ENCODE data around the gene IBA57.
"Not testable (repeated sequence)": the region's sequence is repeated elsewhere in the genome, so short reads cannot be mapped to it uniquely, and the experiment has no call there.

The IBA57 gene

DNA sequence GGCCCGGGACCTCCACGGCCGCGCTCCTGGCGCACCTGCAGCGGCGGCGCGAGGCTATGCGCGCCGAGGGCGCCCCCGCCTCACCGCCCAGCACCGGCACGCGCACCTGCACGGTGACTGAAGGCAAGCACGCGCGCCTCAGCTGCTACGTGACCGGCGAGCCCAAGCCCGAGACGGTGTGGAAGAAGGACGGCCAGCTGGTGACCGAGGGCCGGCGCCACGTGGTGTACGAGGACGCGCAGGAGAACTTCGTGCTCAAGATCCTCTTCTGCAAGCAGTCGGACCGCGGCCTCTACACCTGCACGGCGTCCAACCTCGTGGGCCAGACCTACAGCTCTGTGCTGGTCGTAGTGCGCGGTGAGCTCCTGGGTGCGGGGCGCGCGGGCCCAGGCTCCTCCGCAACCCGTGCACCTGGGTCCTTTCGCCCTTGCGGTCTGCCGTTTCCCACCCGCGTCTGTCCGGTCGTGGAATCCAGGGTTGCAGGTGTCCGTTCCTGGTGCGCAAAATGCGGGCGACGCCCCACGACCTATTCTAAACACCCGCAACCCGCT, 46.9 kb downstream of the IBA57 start:
- no peak for DNase-seq (ENCODE audit: low read depth in 3 of 3)

- DNase-seq (ENCODE audit: low read depth in 3 of 3): peak; percentile 80 to 93 (median 86)
These were observed 47.6 kb downstream of the IBA57 start for GRCh38 chr1:228212966-228213844.

DNA sequence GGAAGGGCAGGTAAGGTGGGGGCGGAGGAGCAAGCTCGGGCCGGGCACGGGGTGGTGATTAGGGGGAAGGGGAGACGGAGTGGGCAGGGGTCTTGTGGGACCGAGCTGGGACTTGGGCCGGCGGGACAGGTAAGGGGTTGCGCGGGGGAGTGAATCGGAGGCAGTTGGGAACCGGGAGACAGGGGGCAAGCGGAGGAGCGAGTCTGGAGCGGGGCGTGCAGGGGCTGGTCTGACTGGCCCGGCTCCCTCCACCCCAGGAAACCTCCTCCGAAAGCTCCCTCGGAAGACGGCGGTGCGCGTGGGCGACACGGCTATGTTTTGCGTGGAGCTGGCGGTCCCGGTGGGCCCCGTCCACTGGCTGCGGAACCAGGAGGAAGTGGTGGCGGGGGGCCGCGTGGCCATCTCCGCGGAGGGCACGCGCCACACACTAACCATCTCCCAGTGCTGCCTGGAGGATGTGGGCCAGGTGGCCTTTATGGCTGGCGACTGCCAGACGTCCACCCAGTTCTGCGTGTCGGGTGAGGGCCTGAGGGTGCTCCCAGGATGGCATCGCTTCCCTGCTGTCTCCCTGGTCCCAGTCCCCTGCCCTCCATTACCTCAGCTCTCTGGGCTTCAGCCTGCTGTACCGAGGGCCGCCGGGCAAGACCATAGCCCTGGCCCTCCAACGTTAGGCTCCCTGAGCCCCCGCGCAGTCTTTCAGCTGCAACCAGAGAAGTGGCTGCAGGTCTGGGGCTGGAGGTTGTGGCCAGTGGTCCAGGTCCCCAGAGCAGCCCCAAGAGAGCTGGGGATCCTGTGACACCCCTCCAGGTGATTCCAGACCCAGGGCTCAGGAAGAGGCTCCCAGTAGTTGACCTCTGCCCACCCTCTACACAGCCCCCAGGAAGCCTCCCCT, 48.6 kb downstream of the IBA57 start:
- no peak for DNase-seq (ENCODE audit: low read depth in 3 of 3)

GRCh38 chr1:228214921-228215662, 49.5 kb downstream of the IBA57 start:
- no peak for DNase-seq (ENCODE audit: low read depth in 3 of 3)

DNA sequence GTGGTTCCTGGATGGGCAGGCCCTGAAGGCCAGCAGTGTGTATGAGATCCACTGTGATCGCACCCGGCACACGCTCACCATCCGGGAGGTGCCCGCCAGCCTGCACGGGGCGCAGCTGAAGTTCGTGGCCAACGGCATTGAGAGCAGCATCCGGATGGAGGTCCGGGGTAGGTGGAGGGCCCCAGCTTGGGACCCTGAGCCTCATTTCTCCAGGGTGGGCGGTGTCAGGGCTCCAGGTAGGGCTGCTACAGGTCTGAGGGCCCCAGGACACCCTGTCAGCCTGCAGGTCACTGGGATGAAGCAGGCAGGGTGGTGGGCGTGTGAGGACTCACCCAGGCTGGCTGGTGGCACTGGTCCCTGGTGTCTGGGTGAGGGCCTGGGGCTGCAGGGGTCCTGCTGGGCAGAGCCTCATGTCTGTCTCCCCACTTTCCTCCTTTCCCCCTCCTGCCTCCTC, 50.1 kb downstream of the IBA57 start:
- DNase-seq (ENCODE audit: low read depth in 3 of 3): no peak

- DNase-seq (ENCODE audit: low read depth in 3 of 3): no peak
These were observed 51.0 kb downstream of the IBA57 start for GRCh38 chr1:228216371-228217320.

- no peak for DNase-seq (ENCODE audit: low read depth in 3 of 3)
These were observed 52.1 kb downstream of the IBA57 start for GRCh38 chr1:228217551-228218344.

DNA sequence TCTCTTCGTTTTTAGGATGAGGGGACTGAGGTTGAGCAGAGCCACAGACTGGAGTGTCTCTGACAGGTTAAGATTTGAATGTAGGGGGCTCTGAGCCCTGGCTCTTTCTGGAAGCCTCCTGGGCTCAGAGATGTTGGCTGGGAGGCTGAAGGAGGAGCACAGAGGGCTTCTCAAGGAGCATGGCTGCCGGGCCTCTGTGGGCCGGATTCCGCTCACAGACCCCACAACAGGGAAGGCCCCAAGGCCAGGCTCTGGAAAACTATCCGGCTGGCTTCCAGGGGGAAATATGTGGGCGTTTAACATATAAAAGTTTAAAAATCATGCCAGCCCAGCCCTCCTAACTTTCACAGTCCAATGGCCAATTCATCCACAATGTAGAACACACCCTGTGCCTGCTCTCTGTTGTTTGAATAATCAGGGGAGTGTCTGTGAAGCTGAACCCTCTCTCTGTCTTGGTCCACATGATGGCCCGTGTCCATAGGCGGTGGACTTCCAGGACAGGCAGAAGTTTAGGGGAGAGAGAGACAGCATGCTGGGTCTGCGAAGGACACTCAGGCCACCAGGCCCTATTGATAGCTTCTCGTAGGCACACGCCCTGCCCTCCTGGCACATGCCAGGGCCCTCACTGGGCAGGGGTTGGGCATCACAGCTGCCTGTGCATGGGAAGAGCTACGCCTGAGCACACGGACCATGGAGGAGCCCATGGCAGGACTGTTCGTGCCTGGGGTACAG, 53.1 kb downstream of the IBA57 start:
- no peak for DNase-seq (ENCODE audit: low read depth in 3 of 3)

DNA sequence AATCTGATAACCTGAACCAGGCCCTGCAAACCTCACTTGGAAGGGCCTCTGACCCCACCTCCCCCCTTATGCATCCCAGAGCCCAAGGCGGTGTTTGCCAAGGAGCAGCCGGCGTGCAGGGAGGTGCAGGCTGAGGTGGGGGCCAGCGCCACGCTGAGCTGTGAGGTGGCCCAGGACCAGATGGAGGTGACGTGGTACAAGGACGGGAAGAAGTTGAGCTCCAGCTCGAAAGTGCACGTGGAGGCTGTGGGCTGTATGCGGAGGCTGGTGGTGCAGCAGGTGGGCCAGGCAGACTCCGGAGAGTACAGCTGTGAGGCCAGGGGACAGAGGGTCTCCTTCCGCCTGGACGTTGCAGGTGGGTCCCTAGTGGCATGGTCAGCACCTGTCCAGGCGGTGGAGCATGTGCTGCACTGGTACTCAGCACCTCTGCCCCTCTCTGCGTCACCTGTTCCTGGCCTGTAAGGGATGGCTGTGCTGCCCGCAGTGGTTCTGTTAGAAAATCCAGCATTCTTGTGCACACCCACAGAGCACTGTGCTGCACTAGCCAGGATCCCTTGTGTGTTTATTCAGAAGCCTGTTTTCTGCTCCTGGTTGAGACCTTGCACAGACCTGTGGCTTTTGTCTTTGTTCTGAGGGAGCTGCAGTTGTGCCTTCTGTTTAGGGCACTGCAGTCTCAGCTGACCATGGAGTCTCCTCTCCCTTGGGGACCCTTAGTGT, 53.8 kb downstream of the IBA57 start:
- no peak for DNase-seq (ENCODE audit: low read depth in 3 of 3)

DNA sequence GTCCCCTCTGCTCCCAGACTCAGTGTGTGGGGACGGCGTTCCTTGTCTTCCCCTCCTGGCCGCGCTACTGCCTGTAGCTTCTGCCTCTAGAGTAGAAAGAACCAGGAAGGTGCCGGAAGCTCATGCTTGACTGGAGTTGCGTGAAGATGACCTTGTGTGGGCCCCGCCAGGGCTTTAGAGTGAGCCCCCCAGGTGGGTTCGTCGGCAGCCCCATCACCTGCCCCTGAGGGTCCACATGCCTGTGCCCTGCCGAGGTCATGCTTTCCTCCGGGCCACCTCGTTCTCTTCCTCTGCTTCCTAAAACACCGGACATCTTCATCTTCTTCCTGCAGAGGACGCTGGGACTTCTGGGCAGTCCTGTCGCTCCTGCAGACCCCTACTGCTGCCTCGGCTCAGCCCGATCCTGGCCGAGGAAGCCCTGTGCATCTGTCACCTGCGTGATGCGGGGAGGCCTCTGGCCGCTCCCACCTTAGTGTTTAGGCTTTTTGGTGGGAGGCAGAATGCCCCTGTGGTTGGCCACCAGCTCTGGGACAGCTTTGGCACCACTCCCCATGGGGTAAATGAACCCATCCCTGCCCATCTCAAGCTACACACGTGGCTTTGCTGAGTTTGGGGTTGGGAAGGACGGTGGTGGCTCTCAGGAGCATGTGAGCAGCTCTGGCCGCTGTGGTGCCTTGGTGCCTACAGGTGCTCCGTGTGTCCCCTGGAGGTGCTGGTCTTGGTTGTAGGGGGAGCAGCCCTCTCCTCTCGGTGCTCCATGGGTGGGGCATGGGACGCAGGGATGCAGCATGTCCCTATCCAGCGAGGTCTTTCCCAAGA, 54.6 kb downstream of the IBA57 start:
- no peak for DNase-seq (ENCODE audit: low read depth in 3 of 3)

- not testable (repeated sequence) for DNase-seq (ENCODE audit: low read depth in 3 of 3)
These were observed 55.5 kb downstream of the IBA57 start for GRCh38 chr1:228221097-228221496.

- DNase-seq (ENCODE audit: low read depth in 3 of 3): no peak
These were observed 56.9 kb downstream of the IBA57 start for GRCh38 chr1:228222548-228222947.

DNA sequence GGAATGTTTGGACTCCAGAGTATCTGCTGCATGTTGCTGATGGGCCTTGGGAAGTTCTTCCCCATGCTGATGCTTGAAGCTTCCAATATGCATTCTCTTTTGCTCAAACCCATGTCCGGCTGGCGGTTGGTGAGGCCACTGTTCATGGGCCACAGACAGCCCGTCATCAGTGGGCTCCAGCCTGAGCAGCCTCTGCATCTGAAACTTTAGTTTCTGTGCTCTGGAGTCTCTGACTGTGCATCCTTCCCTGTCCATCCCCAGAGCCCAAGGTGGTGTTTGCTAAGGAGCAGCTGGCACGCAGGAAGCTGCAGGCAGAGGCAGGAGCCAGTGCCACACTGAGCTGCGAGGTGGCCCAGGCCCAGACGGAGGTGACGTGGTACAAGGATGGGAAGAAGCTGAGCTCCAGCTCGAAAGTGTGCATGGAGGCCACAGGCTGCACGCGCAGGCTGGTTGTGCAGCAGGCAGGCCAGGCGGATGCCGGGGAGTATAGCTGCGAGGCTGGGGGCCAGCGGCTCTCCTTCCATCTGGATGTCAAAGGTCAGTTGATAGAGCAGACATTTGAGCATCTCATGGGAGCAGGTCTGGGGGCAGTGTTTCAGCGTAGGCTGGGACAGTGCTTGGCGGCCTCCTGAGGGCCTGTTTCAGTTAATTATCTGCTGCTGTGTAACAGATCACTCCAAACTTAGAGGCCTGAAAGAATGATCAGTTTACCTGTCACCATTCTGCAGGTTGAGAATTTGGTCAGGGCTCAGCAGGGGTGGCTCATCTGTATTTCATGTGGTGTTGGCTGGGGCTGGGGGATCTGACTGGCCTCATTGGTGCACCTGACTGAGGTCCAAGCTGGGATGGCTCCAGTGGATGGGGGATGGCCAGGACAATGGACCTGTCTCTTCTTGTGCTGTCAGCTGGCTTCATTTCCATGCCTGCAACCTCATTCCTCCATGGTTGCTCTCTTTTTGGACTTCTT, 58.9 kb downstream of the IBA57 start:
- no peak for DNase-seq (ENCODE audit: low read depth in 3 of 3)

DNA sequence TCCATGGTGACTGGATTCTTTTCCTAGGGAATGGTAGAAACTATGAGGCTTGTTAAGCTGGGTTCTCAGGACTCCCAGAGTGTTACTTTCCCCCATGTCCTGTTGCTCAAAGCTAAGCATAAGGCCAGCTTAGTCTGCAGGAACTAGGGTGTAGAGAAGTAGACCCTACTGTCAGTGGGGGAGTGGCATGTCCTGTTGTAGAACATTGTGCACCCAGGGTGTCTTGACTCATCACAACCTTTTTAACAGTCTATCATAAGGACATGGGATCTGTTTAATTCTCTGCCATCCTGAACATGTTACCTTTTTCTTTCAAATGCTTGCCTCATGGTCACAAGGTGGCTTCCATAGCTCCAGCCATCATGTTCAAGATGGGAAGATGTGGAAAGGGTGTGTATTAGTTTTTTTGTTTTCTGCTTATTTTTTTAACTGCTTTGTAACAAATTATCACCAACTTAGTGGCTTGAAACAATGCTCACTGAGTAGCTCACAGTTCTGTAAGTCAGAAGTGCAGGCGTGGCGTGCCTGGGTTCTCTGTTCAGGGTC, 59.6 kb downstream of the IBA57 start:
- no peak for DNase-seq (ENCODE audit: low read depth in 3 of 3)

DNA sequence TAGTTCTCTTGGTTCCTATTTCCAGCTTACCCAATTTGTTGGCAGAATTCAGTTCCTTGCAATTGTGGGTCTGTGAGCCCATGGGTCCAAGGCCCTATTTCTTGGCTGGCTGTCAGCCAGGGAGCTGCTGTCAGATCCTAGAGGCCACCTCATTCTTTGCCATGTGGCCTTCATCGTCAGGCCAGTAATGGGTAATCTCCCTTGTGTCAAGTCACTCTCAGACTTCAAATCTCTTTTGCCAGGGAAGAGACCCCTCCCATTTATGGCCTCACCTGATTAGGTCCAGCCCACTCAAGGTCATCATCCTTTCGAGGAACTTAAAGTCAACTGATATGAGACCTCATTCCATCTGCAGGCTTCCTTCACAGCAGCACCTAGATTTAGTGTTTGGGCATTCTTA, 60.1 kb downstream of the IBA57 start:
- no peak for DNase-seq (ENCODE audit: low read depth in 3 of 3)

Data from stimulated activated CD4-positive, alpha-beta T cell treated with anti-CD3 and anti-CD28 coated beads, TNF-alpha, amount 100 ng/mL, for 24 hours (primary cell).